Measurements from ENCODE around the gene CHI3L1. TPM values are rescaled to one million over a fixed set of nuclear protein-coding genes. Genes with fewer than 3 reads are reported as not detected.

Gene CHI3L1
- total and polyA plus RNA-seq, 2 donors (not counting 1 experiment from before 2014, with no cell fraction given) = 0.15 TPM; not detected in 1

- POLR2A ChIA-PET = no interaction called here
Measured at GRCh38 chr1:203137324-203137723, 49.2 kb downstream of the CHI3L1 start.

More at GRCh38 chr1:203137324-203137723, 49.2 kb downstream of the CHI3L1 start:
- no peak overlapping the region for H3K4me2 ChIP-seq (replicated peaks; ENCODE audit: low read depth, low read length, poor library complexity, severe bottlenecking)
- DNase-seq = no peak
- ATAC-seq (ENCODE audit: low read depth) = no peak
- no peaks in the 10 kb centered on the region for H3K79me2 ChIP-seq (ENCODE audit: control insufficient read depth, insufficient read depth, low read length)
- TF ChIP-seq EZH2 (IDR thresholded peaks at IDR 0.05; ENCODE audit: borderline replicate concordance, insufficient read depth, low read depth, low read length, poor library complexity, severe bottlenecking) (no peak), CTCF (IDR thresholded peaks at IDR 0.05) (no peak)
- H4K20me1 ChIP-seq (ENCODE audit: control insufficient read depth, insufficient read depth, low read length, poor library complexity, severe bottlenecking) = no peaks in the 10 kb centered on the region
- intact Hi-C loops (cut with micrococcal nuclease) = no loop called here
- peaks cover 0 to 7% (median 1%) of the 10 kb centered on the region in 4 experiments for H3K27me3 ChIP-seq (replicated peaks in 1 of 4; ENCODE audit: control extremely low read depth in 1 of 4, control insufficient read depth in 3 of 4, insufficient read depth in 4 of 4, low read length in 3 of 4)
- H3K4me1 ChIP-seq (ENCODE audit: control insufficient read depth in 2 of 2, insufficient read depth in 2 of 2, low read length in 2 of 2) = peaks cover 7 to 8% of the 10 kb centered on the region in 2 donors
- Mint-ChIP-seq H3K27ac (no peak overlapping the region), H3K4me1 (peaks cover 10% of the 10 kb centered on the region), H3K9me3 (ENCODE audit: insufficient read depth) (no peaks in the 10 kb centered on the region), H3K4me3 (no peak overlapping the region), H3K27me3 (peaks cover 21% of the 10 kb centered on the region)
- CTCF ChIA-PET = no interaction called here
- no peak overlapping the region for H3K9ac ChIP-seq (ENCODE audit: low read length)
- no peaks in the 10 kb centered on the region for H3K36me3 ChIP-seq (replicated peaks in 1 of 2; ENCODE audit: control extremely low read depth in 1 of 2, control insufficient read depth in 1 of 2, extremely low read depth in 1 of 2, insufficient read depth in 2 of 2, low read length in 1 of 2)
- H3K4me3 ChIP-seq (ENCODE audit: control extremely low read depth in 1 of 5, extremely low read depth in 1 of 5, insufficient read depth in 1 of 5, low read depth in 2 of 5, low read length in 4 of 5) = no peak overlapping the region
- H2AFZ ChIP-seq (ENCODE audit: insufficient read depth, low read depth, low read length, poor library complexity, severe bottlenecking) = no peak overlapping the region
- 97% methylated on average over 3 of the region's 4 CpGs for WGBS (ENCODE audit: insufficient coverage)
- no peak overlapping the region for H3K27ac ChIP-seq (ENCODE audit: low read length in 2 of 2)
- no peaks in the 10 kb centered on the region for H3K9me3 ChIP-seq (ENCODE audit: control extremely low read depth in 1 of 3, control insufficient read depth in 2 of 3, insufficient read depth in 1 of 3, low read length in 2 of 3)

All from B cell (primary cell).